ENCODE data around the gene PCBP3.

PCBP3 gene

GRCh38 chr21:45636951-45637646 lies 6.4 kb upstream of the PCBP3 start:
- no peak overlapping the region for H3K18ac ChIP-seq (ENCODE audit: low read depth in 1 of 2, low read length in 2 of 2)
- H2AFZ ChIP-seq (ENCODE audit: low read depth, low read length), result no peak overlapping the region
- H2BK120ac ChIP-seq (ENCODE audit: low read depth, low read length), result no peak overlapping the region
- H2BK15ac ChIP-seq (ENCODE audit: low read depth, poor library complexity, severe bottlenecking), result no peak overlapping the region
- no peak overlapping the region for H2BK12ac ChIP-seq (ENCODE audit: low read length in 2 of 2)
- H3K4me3 ChIP-seq (ENCODE audit: insufficient read depth in 1 of 2, low read depth in 1 of 2, low read length in 2 of 2), result no peak overlapping the region
- H4K91ac ChIP-seq (ENCODE audit: low read length), result no peak overlapping the region
- no peak overlapping the region for H3K4me2 ChIP-seq (ENCODE audit: low read length, poor library complexity, severe bottlenecking)
- no peak overlapping the region for H3K27ac ChIP-seq (ENCODE audit: low read length, poor library complexity, severe bottlenecking)
- H2AK5ac ChIP-seq (ENCODE audit: low read length, severe bottlenecking), result no peak overlapping the region
- H3K23ac ChIP-seq (ENCODE audit: low read length in 2 of 2), result no peak overlapping the region
- H3K4me1 ChIP-seq (ENCODE audit: control insufficient read depth, insufficient read depth, low read depth, low read length), result peaks cover 24% of the 10 kb centered on the region
- 91% methylated on average over 20 of the region's 33 CpGs for WGBS
- H3K14ac ChIP-seq (ENCODE audit: low read length in 2 of 2), result no peak overlapping the region
- DNase-seq, result no peak
- H3K79me1 ChIP-seq (replicated peaks; ENCODE audit: low read length, poor library complexity, severe bottlenecking), result no peaks in the 10 kb centered on the region
- H3K36me3 ChIP-seq (ENCODE audit: control insufficient read depth in 1 of 2, insufficient read depth in 2 of 2, low read depth in 1 of 2, low read length in 2 of 2), result no peaks in the 10 kb centered on the region
- H3K4ac ChIP-seq (ENCODE audit: low read depth in 1 of 2, low read length in 2 of 2), result no peak overlapping the region
- no peak overlapping the region for H3K9ac ChIP-seq (ENCODE audit: low read length)
- H4K8ac ChIP-seq (ENCODE audit: low read length), result no peak overlapping the region
- no peaks in the 10 kb centered on the region for H3K9me3 ChIP-seq (ENCODE audit: control insufficient read depth, low read length)
- peaks cover 0 to 22% of the 10 kb centered on the region in 2 experiments for H3K27me3 ChIP-seq (ENCODE audit: control insufficient read depth in 1 of 2, insufficient read depth in 1 of 2, low read length in 2 of 2)
- H2BK5ac ChIP-seq (ENCODE audit: low read depth, low read length, poor library complexity, severe bottlenecking), result no peak overlapping the region

- WGBS, result 75% methylated on average over 13 of the region's 13 CpGs
- no peak overlapping the region for H2AK5ac ChIP-seq (ENCODE audit: low read length, severe bottlenecking)
- no peak overlapping the region for H3K27ac ChIP-seq (ENCODE audit: low read length, poor library complexity, severe bottlenecking)
- no peak overlapping the region for H3K9ac ChIP-seq (ENCODE audit: low read length)
- H4K8ac ChIP-seq (ENCODE audit: low read length), result no peak overlapping the region
- no peak overlapping the region for H4K91ac ChIP-seq (ENCODE audit: low read length)
- H3K27me3 ChIP-seq (ENCODE audit: control insufficient read depth in 1 of 2, insufficient read depth in 1 of 2, low read length in 2 of 2), result peaks cover 0 to 21% of the 10 kb centered on the region in 2 experiments
- no peak overlapping the region for H3K23ac ChIP-seq (ENCODE audit: low read length in 2 of 2)
- H2AFZ ChIP-seq (ENCODE audit: low read depth, low read length), result no peak overlapping the region
- no peak overlapping the region for H2BK5ac ChIP-seq (ENCODE audit: low read depth, low read length, poor library complexity, severe bottlenecking)
- H3K4me3 ChIP-seq (ENCODE audit: insufficient read depth in 1 of 2, low read depth in 1 of 2, low read length in 2 of 2), result no peak overlapping the region
- H3K79me1 ChIP-seq (replicated peaks; ENCODE audit: low read length, poor library complexity, severe bottlenecking), result no peaks in the 10 kb centered on the region
- H2BK15ac ChIP-seq (ENCODE audit: low read depth, poor library complexity, severe bottlenecking), result no peak overlapping the region
- H3K4ac ChIP-seq (ENCODE audit: low read depth in 1 of 2, low read length in 2 of 2), result no peak overlapping the region
- DNase-seq, result no peak
- H3K4me1 ChIP-seq (ENCODE audit: control insufficient read depth, insufficient read depth, low read depth, low read length), result peaks cover 30% of the 10 kb centered on the region
- no peak overlapping the region for H2BK12ac ChIP-seq (ENCODE audit: low read length in 2 of 2)
- peak overlapping the region in 1 of 2 experiments; percentile 35 for H3K14ac ChIP-seq (ENCODE audit: low read length in 2 of 2)
- H3K9me3 ChIP-seq (ENCODE audit: control insufficient read depth, low read length), result no peaks in the 10 kb centered on the region
- H2BK120ac ChIP-seq (ENCODE audit: low read depth, low read length), result no peak overlapping the region
- no peak overlapping the region for H3K4me2 ChIP-seq (ENCODE audit: low read length, poor library complexity, severe bottlenecking)
- no peaks in the 10 kb centered on the region for H3K36me3 ChIP-seq (ENCODE audit: control insufficient read depth in 1 of 2, insufficient read depth in 2 of 2, low read depth in 1 of 2, low read length in 2 of 2)
- H3K18ac ChIP-seq (ENCODE audit: low read depth in 1 of 2, low read length in 2 of 2), result no peak overlapping the region
Measured at GRCh38 chr21:45637883-45638282, 5.6 kb upstream of the PCBP3 start.

- no peak overlapping the region for H3K18ac ChIP-seq (ENCODE audit: low read depth in 1 of 2, low read length in 2 of 2)
Measured at GRCh38 chr21:45638707-45639106, 4.8 kb upstream of the PCBP3 start.

GRCh38 chr21:45639206-45640000 lies 4.1 kb upstream of the PCBP3 start:
- Histone ChIP-seq H2BK120ac (ENCODE audit: low read depth, low read length) (no peak overlapping the region), H3K79me1 (replicated peaks; ENCODE audit: low read length, poor library complexity, severe bottlenecking) (peaks cover under 1% of the 10 kb centered on the region), H3K4me3 (ENCODE audit: insufficient read depth in 1 of 2, low read depth in 1 of 2, low read length in 2 of 2) (no peak overlapping the region), H2AFZ (ENCODE audit: low read depth, low read length) (no peak overlapping the region), H3K27me3 (ENCODE audit: control insufficient read depth in 1 of 2, insufficient read depth in 1 of 2, low read length in 2 of 2) (peaks cover 0 to 21% of the 10 kb centered on the region in 2 experiments), H2AK5ac (ENCODE audit: low read length, severe bottlenecking) (no peak overlapping the region), H4K91ac (ENCODE audit: low read length) (no peak overlapping the region), H3K4ac (ENCODE audit: low read depth in 1 of 2, low read length in 2 of 2) (no peak overlapping the region), H3K27ac (ENCODE audit: low read length, poor library complexity, severe bottlenecking) (no peak overlapping the region), H3K4me2 (ENCODE audit: low read length, poor library complexity, severe bottlenecking) (no peak overlapping the region), H3K9ac (ENCODE audit: low read length) (no peak overlapping the region), H3K4me1 (ENCODE audit: control insufficient read depth, insufficient read depth, low read depth, low read length) (peaks cover 31% of the 10 kb centered on the region), H2BK12ac (ENCODE audit: low read length in 2 of 2) (no peak overlapping the region), H4K8ac (ENCODE audit: low read length) (no peak overlapping the region), H3K9me3 (ENCODE audit: control insufficient read depth, low read length) (no peaks in the 10 kb centered on the region), H3K23ac (ENCODE audit: low read length in 2 of 2) (no peak overlapping the region), H2BK15ac (ENCODE audit: low read depth, poor library complexity, severe bottlenecking) (no peak overlapping the region), H3K36me3 (ENCODE audit: control insufficient read depth in 1 of 2, insufficient read depth in 2 of 2, low read depth in 1 of 2, low read length in 2 of 2) (no peaks in the 10 kb centered on the region), H3K18ac (ENCODE audit: low read depth in 1 of 2, low read length in 2 of 2) (no peak overlapping the region), H2BK5ac (ENCODE audit: low read depth, low read length, poor library complexity, severe bottlenecking) (no peak overlapping the region), H3K14ac (ENCODE audit: low read length in 2 of 2) (no peak overlapping the region)
- peak; percentile 10 for DNase-seq
- 90% methylated on average over 11 of the region's 11 CpGs for WGBS

More at GRCh38 chr21:45638707-45639106, 4.8 kb upstream of the PCBP3 start:
- H3K4me2 ChIP-seq (ENCODE audit: low read length, poor library complexity, severe bottlenecking), result no peak overlapping the region
- no peak overlapping the region for H2BK120ac ChIP-seq (ENCODE audit: low read depth, low read length)
- no peak overlapping the region for H2AFZ ChIP-seq (ENCODE audit: low read depth, low read length)
- no peak overlapping the region for H3K9ac ChIP-seq (ENCODE audit: low read length)
- no peak for DNase-seq
- H4K8ac ChIP-seq (ENCODE audit: low read length), result no peak overlapping the region
- no peak overlapping the region for H3K14ac ChIP-seq (ENCODE audit: low read length in 2 of 2)
- no peak overlapping the region for H2AK5ac ChIP-seq (ENCODE audit: low read length, severe bottlenecking)
- peaks cover 30% of the 10 kb centered on the region for H3K4me1 ChIP-seq (ENCODE audit: control insufficient read depth, insufficient read depth, low read depth, low read length)
- no peak overlapping the region for H3K4me3 ChIP-seq (ENCODE audit: insufficient read depth in 1 of 2, low read depth in 1 of 2, low read length in 2 of 2)
- H2BK5ac ChIP-seq (ENCODE audit: low read depth, low read length, poor library complexity, severe bottlenecking), result no peak overlapping the region
- H3K36me3 ChIP-seq (ENCODE audit: control insufficient read depth in 1 of 2, insufficient read depth in 2 of 2, low read depth in 1 of 2, low read length in 2 of 2), result no peaks in the 10 kb centered on the region
- WGBS, result 66% methylated on average over 5 of the region's 8 CpGs
- no peak overlapping the region for H2BK15ac ChIP-seq (ENCODE audit: low read depth, poor library complexity, severe bottlenecking)
- H3K4ac ChIP-seq (ENCODE audit: low read depth in 1 of 2, low read length in 2 of 2), result no peak overlapping the region
- H3K23ac ChIP-seq (ENCODE audit: low read length in 2 of 2), result no peak overlapping the region
- H3K79me1 ChIP-seq (replicated peaks; ENCODE audit: low read length, poor library complexity, severe bottlenecking), result no peaks in the 10 kb centered on the region
- no peaks in the 10 kb centered on the region for H3K9me3 ChIP-seq (ENCODE audit: control insufficient read depth, low read length)
- peak overlapping the region in 1 of 2 experiments; percentile 43 for H2BK12ac ChIP-seq (ENCODE audit: low read length in 2 of 2)
- peaks cover 0 to 21% of the 10 kb centered on the region in 2 experiments for H3K27me3 ChIP-seq (ENCODE audit: control insufficient read depth in 1 of 2, insufficient read depth in 1 of 2, low read length in 2 of 2)
- no peak overlapping the region for H3K27ac ChIP-seq (ENCODE audit: low read length, poor library complexity, severe bottlenecking)
- no peak overlapping the region for H4K91ac ChIP-seq (ENCODE audit: low read length)
